Activated CD8-positive, alpha-beta T cell treated with anti-CD3 and anti-CD28 coated beads for 36 hours (primary cell): ENCODE results near the gene PRR20G. TPM values are rescaled to one million over a fixed set of nuclear protein-coding genes. Genes with fewer than 3 reads are reported as not detected.

Source experiments
- ATAC-seq: fragments of 200-7000 bp; cut with Tn5 transposase; one replicate; pipeline ENCODE4 v1.10.0; 2021; ENCODE audit warnings: mild to moderate bottlenecking, moderate library complexity
- CTCF ChIA-PET: fragments of 350-600 bp; sonication (Branson Sonifier 250); formaldehyde crosslinking; loops from one replicate; lab custom pipeline; 2021; ENCODE audit warnings: antibody characterized with exemption; lab: Charles Lee
- POLR2A ChIA-PET: fragments of 350-600 bp; sonication (Branson Sonifier 250); formaldehyde crosslinking; loops from one replicate; lab custom pipeline; 2021; ENCODE audit warnings: antibody characterized with exemption; lab: Charles Lee
- DNase-seq: peaks from one replicate; pipeline ENCODE4 v3.0.0-alpha.2; 2020
- H3K27ac Mint-ChIP-seq: one replicate; pipeline ENCODE4 v1.8.0; 2021; ENCODE audit warnings: mild to moderate bottlenecking, mixed read lengths
- H3K27me3 Mint-ChIP-seq: one replicate; pipeline ENCODE4 v1.8.0; 2021; ENCODE audit warnings: mixed read lengths
- H3K36me3 Mint-ChIP-seq: one replicate; pipeline ENCODE4 v1.8.0; 2021; ENCODE audit warnings: low read depth, mixed read lengths
- H3K4me1 Mint-ChIP-seq: one replicate; pipeline ENCODE4 v1.8.0; 2021; ENCODE audit warnings: low read depth, mixed read lengths
- H3K4me3 Mint-ChIP-seq: one replicate; pipeline ENCODE4 v1.8.0; 2021; ENCODE audit warnings: mild to moderate bottlenecking, moderate library complexity, mixed read lengths
- H3K9me3 Mint-ChIP-seq: one replicate; pipeline ENCODE4 v1.8.0; 2021; ENCODE audit warnings: mixed read lengths
- intact Hi-C: fragments of 100-400 bp; cut with micrococcal nuclease; formaldehyde crosslinking; loops from one replicate; pipeline ENCODE4 v1.10.0; 2022
- total RNA-seq, 2 experiments: library from RNA; stranded (reverse); gene quantifications; one replicate each; pipeline ENCODE4 v1.2.3, GENCODE V29; 2021
- TF ChIP-seq, protein P1 (sequence below): fragments of 200-600 bp; IDR thresholded peaks from one replicate; pipeline ENCODE4 v1.8.0; 2022; ENCODE audit warnings: antibody characterized with exemption, mild to moderate bottlenecking

The PRR20G gene
- total RNA-seq, 2 experiments from 2014 or later = not detected

DNA sequence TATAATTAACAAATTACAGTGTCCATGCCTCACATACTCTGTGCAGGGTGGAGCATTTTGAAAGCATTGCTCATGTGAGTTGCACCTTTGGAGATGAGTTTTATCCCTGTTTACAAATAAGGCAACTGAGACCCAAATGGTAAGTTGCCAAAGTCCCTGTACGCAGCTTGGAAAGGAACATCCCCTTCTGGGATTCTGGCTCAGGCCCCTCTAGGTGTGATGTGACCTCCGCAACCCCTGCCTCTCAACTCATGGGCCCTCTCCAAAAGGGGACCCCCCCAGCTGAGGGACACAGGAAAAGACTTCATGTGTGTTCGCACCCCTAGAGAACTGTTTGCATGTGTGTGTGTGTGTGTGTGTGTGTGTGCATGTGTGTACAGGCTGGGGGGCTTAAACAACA is 25.3 kb downstream of the PRR20G start:
- H3K4me3 Mint-ChIP-seq = no peak overlapping the region
- TF ChIP-seq, protein P1, sequence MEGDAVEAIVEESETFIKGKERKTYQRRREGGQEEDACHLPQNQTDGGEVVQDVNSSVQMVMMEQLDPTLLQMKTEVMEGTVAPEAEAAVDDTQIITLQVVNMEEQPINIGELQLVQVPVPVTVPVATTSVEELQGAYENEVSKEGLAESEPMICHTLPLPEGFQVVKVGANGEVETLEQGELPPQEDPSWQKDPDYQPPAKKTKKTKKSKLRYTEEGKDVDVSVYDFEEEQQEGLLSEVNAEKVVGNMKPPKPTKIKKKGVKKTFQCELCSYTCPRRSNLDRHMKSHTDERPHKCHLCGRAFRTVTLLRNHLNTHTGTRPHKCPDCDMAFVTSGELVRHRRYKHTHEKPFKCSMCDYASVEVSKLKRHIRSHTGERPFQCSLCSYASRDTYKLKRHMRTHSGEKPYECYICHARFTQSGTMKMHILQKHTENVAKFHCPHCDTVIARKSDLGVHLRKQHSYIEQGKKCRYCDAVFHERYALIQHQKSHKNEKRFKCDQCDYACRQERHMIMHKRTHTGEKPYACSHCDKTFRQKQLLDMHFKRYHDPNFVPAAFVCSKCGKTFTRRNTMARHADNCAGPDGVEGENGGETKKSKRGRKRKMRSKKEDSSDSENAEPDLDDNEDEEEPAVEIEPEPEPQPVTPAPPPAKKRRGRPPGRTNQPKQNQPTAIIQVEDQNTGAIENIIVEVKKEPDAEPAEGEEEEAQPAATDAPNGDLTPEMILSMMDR = no peak
- H3K9me3 Mint-ChIP-seq = no peaks in the 10 kb centered on the region
- H3K4me1 Mint-ChIP-seq = no peaks in the 10 kb centered on the region
- ChIA-PET POLR2A (no interaction called here), CTCF (no interaction called here)
- no peaks in the 10 kb centered on the region for H3K36me3 Mint-ChIP-seq
- ATAC-seq (no peak), DNase-seq (no peak)
- H3K27me3 Mint-ChIP-seq = no peaks in the 10 kb centered on the region
- intact Hi-C loops = no loop called here
- H3K27ac Mint-ChIP-seq = no peak overlapping the region

DNA sequence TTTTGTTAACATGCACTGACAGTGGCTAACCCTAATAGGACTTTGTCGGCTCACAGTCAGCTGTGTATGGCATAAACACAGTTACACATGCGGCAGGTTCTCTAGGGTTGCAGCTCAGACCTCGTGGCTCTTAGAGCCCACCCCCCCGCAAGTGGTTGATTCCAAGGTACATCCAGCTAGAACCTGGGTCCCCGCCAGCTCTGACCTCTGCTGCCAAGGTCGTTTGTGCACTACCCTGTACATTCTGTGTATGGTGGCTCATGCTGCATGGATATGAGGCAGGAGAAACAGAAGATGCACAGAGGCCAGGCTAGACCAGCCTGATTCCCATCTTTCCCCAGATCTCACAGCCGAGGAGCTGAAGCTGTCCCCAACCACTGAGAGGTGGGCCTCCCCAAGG is 25.9 kb downstream of the PRR20G start:
- TF ChIP-seq, protein P1 = no peak

DNA sequence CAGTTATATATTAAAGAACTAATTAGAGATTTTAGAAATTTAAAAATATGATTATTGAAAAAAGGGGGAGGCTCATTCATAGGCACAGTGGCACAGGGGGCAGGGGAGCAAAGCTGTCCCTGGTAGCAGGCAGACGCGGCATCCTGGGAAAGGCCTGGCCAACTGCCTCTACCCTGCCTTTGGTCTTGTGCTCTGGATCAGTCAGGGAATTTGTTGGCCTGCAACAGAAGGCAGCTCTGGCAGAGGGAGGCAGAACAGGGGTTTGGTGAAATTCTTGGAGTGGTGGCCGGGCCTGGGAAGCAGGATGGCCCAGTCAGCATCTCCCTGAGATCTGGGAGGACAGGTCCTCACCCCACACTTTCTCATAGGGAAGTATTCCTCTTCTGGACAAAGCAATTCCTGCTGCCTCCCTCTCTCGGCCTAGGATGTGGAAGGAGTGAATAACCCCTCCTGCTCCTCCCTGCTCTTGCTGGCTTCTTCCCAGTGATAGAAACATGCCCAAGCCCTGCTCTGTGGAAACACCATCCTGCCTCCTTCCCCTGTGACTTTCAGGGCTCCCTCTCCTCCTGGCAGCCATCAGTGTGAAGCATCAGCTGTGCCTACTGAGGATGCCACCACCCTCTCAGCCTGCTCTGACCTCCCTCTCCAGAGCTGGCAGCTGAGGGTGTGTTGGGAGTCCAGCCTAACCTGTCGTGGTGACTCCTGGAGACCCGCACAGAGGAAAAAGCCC is 26.9 kb downstream of the PRR20G start:
- Mint-ChIP-seq H3K27me3 (no peaks in the 10 kb centered on the region), H3K9me3 (no peaks in the 10 kb centered on the region), H3K4me1 (no peaks in the 10 kb centered on the region), H3K27ac (no peak overlapping the region), H3K36me3 (no peaks in the 10 kb centered on the region), H3K4me3 (no peak overlapping the region)
- DNase-seq (no peak), ATAC-seq (no peak)
- intact Hi-C loops = no loop called here
- ChIA-PET CTCF (no interaction called here), POLR2A (no interaction called here)
- TF ChIP-seq, protein P1 = no peak

More for the DNA sequence above, 25.9 kb downstream of the PRR20G start:
- CTCF ChIA-PET = no interaction called here
- ATAC-seq = no peak
- Mint-ChIP-seq H3K4me1 (no peaks in the 10 kb centered on the region), H3K9me3 (no peaks in the 10 kb centered on the region), H3K27me3 (no peaks in the 10 kb centered on the region), H3K36me3 (no peaks in the 10 kb centered on the region), H3K27ac (no peak overlapping the region), H3K4me3 (no peak overlapping the region)
- DNase-seq = no peak
- POLR2A ChIA-PET = no interaction called here
- intact Hi-C loops = no loop called here

DNA sequence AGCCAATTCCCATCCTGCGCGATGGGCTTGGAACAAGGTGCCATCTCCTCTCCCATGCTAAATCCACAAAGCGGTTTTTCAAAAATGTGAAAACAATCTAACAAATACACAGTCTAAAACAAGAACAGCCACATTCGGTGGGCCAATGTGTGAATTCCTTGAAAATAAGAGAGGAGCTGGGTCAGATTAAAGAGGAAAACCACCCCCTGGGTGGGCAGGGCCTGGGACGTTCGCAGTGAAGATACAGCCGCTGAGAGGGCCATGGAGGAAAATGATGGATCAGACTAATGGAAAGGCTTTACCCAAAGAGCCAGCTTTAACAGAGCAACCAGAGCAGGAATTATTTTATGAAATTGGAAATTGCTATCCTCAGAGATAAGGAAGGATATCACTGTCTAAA is 27.4 kb downstream of the PRR20G start:
- Mint-ChIP-seq H3K27ac (no peak overlapping the region), H3K4me1 (no peaks in the 10 kb centered on the region), H3K36me3 (no peaks in the 10 kb centered on the region), H3K4me3 (no peak overlapping the region), H3K27me3 (no peaks in the 10 kb centered on the region), H3K9me3 (no peaks in the 10 kb centered on the region)
- ATAC-seq (no peak), DNase-seq (no peak)
- intact Hi-C loops = no loop called here
- TF ChIP-seq, protein P1 = no peak
- ChIA-PET CTCF (no interaction called here), POLR2A (no interaction called here)

DNA sequence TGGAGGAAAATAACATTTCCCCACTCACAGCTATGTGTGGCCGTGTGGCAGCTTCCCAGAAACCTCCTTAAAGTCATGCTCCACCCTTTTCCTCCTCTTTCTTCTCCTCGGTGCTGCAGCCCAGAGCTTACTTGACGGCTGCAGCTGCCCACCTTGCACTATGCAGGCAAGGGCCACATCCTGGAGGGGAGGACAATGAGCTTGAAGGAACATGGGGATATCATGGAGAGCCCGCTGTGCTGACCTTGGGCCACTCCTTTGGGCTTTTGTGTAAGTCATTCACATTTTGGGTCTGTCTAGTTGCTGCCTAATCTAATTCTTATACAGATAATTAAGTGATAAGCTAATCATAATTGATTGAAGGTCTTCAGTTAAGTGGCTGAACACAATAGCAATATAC is 28.0 kb downstream of the PRR20G start:
- POLR2A ChIA-PET = no interaction called here
- ATAC-seq = no peak
- Mint-ChIP-seq H3K36me3 (no peaks in the 10 kb centered on the region), H3K4me3 (no peak overlapping the region), H3K4me1 (no peaks in the 10 kb centered on the region), H3K9me3 (no peaks in the 10 kb centered on the region), H3K27ac (no peak overlapping the region), H3K27me3 (no peaks in the 10 kb centered on the region)
- no peak for DNase-seq
- CTCF ChIA-PET = no interaction called here
- intact Hi-C loops = no loop called here
- TF ChIP-seq, protein P1 = no peak
